ENCODE results near the gene CHRNA10.

CHRNA10 gene

DNA sequence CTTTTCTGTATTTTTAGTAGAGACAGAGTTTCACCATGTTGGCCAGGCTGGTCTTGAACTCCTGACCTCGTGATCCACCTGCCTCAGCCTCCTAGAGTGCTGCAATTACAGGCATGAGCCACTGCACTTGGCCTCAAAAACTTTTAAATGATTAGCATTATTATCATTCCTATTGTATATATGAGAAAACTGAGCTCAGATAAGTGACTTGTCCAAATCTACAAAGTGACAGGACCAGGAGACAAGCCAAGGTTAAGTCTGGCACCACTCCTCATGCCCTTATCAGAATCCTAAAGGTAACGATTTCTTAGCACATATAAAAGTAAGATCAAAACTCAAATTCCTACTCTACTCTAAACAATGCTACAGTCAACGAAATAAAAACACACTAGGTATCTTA is 32.2 kb upstream of the CHRNA10 start:
- H3K27me3 ChIP-seq (ENCODE audit: insufficient read depth, poor library complexity, severe bottlenecking), result no peaks in the 10 kb centered on the region
- no peak for TF ChIP-seq POLR2AphosphoS5 (IDR thresholded peaks at IDR 0.05; ENCODE audit: low read depth)
- TF ChIP-seq REST (IDR thresholded peaks at IDR 0.05; ENCODE audit: insufficient replicate concordance, low read depth), result no peak
- TF ChIP-seq GABPA (IDR thresholded peaks at IDR 0.05; ENCODE audit: low read depth), result no peak
- no peak for TF ChIP-seq CTCF (IDR thresholded peaks at IDR 0.05; ENCODE audit: insufficient read depth, low read length)
- TF ChIP-seq SPI1 (IDR thresholded peaks at IDR 0.05; ENCODE audit: borderline replicate concordance, low read depth), result no peak
- DNase-seq (ENCODE audit: low read depth in 1 of 2, low spot score in 1 of 2), result no peak
- no peak overlapping the region for H3K4me3 ChIP-seq (replicated peaks; ENCODE audit: insufficient read depth, low read length)
- no peak overlapping the region for H3K27ac ChIP-seq (replicated peaks)

DNA sequence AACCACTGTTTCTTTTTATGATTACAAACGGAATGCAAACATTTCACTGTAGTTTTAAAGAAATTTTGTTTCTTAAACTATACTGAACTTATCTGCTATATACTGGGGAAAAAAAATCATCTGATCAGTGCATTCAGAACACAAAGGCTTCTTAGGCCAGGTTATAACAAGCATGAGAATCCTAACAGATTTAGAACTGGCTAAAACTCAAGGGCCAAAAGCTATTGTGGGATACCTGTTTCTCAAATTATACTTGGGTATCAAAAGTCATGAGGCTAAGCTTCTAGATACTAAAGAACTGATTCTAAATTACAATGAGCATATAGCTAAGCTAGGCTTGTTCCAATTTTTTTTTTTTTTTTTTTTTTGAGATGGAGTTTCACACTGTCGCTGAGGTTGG is 29.7 kb upstream of the CHRNA10 start:
- TF ChIP-seq REST (IDR thresholded peaks at IDR 0.05; ENCODE audit: insufficient replicate concordance, low read depth), result no peak
- TF ChIP-seq SPI1 (IDR thresholded peaks at IDR 0.05; ENCODE audit: borderline replicate concordance, low read depth), result no peak
- TF ChIP-seq CTCF (IDR thresholded peaks at IDR 0.05; ENCODE audit: insufficient read depth, low read length), result no peak
- no peak for TF ChIP-seq GABPA (IDR thresholded peaks at IDR 0.05; ENCODE audit: low read depth)
- no peak for TF ChIP-seq POLR2AphosphoS5 (IDR thresholded peaks at IDR 0.05; ENCODE audit: low read depth)
- no peak for DNase-seq (ENCODE audit: low read depth in 1 of 2, low spot score in 1 of 2)
- Histone ChIP-seq H3K4me3 (replicated peaks; ENCODE audit: insufficient read depth, low read length) (no peak overlapping the region), H3K27me3 (ENCODE audit: insufficient read depth, poor library complexity, severe bottlenecking) (no peaks in the 10 kb centered on the region), H3K27ac (replicated peaks) (no peak overlapping the region)

DNA sequence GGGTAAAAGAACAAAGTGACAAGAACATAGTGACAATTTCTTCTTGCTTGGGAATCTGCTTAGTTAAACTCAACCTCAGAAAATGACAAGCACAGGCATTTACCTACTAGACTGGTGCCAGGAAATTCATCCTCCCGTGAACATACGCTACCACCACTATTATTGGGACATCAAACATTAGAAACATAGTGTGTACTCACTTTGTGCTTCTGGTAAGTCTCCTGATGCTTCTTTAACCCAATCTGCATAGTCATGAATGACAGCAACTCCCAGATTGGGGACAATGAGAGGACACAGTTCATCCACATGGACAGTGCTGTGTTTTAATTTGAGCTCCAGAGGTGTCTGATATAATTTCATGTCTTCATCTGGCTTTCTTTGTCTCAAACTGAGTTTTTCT is 29.2 kb upstream of the CHRNA10 start:
- no peak for DNase-seq (ENCODE audit: low read depth in 1 of 2, low spot score in 1 of 2)
- H3K4me3 ChIP-seq (replicated peaks; ENCODE audit: insufficient read depth, low read length), result no peak overlapping the region
- no peak overlapping the region for H3K27ac ChIP-seq (replicated peaks)
- H3K27me3 ChIP-seq (ENCODE audit: insufficient read depth, poor library complexity, severe bottlenecking), result no peaks in the 10 kb centered on the region
- TF ChIP-seq GABPA (IDR thresholded peaks at IDR 0.05; ENCODE audit: low read depth) (no peak), SPI1 (IDR thresholded peaks at IDR 0.05; ENCODE audit: borderline replicate concordance, low read depth) (no peak), CTCF (IDR thresholded peaks at IDR 0.05; ENCODE audit: insufficient read depth, low read length) (no peak), REST (IDR thresholded peaks at IDR 0.05; ENCODE audit: insufficient replicate concordance, low read depth) (no peak), POLR2AphosphoS5 (IDR thresholded peaks at IDR 0.05; ENCODE audit: low read depth) (no peak)
